Spleen (tissue), 7 donors: ENCODE results near the gene HOMEZ.

Experiments used
- POLR2A ChIP-seq, 3 donors: fragments of 450-650 bp; IDR thresholded peaks; one replicate each; pipeline ENCODE4 v1.5.1; 2017; ENCODE audit warnings: antibody characterized with exemption in 3 of 3, mild to moderate bottlenecking in 1 of 3
- TF ChIP-seq, protein P1 (sequence below), 11 experiments: fragments of 200-600 bp in 7 of 11; fragments of 450-650 bp in 4 of 11; sonication (generic) in 4 of 11; IDR thresholded peaks in 8 of 11; conservative IDR thresholded peaks in 3 of 11; 1 replicate in 7 of 11; 2 replicates in 4 of 11; pipeline versions ENCODE4 v1.4.0 to v1.8.0; 2016 to 2021; ENCODE audit warnings: antibody characterized with exemption in 11 of 11, inconsistent platforms in 4 of 11, mild to moderate bottlenecking in 1 of 11
- donor health status: DM: no; HTN: no; CAD: no; lungs with moderate emphysema.
- donor health status: DM: no; HTN: no; CAD: no.
- donor health status: DM: no; HTN: no; CAD: no.

DNA sequence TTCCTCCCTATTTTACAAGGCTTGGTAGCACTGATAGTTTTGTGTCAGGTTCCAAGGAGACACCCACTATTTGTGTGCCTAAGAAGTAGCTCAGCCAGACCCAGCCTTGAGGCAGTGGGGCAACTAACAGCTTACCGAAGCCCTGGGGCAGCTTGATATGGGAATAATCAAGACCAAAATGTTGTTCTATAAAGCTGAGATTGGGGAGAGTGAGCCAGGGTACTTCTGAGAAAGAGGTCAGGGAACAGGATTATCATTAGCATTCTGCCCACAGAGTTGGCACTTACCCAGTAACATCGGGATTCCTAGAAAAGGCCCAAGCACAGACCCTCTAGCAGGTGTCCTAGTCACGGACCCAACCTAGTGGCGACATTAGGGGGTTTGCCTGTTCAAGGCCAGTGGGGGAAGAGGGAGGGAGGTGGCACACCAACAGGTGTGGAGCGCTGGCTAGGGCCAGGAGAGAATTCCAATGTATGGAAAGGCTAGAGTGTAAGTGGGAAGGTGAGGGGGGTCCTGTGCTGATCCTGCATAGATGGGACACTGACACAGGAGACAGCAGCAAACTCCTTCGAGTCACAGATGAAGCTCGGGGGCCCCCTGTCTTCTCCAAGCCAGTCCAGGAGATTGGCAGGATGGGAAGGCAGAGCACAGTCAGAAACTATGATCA, 11.8 kb upstream of the HOMEZ start:
- TF ChIP-seq, protein P1, sequence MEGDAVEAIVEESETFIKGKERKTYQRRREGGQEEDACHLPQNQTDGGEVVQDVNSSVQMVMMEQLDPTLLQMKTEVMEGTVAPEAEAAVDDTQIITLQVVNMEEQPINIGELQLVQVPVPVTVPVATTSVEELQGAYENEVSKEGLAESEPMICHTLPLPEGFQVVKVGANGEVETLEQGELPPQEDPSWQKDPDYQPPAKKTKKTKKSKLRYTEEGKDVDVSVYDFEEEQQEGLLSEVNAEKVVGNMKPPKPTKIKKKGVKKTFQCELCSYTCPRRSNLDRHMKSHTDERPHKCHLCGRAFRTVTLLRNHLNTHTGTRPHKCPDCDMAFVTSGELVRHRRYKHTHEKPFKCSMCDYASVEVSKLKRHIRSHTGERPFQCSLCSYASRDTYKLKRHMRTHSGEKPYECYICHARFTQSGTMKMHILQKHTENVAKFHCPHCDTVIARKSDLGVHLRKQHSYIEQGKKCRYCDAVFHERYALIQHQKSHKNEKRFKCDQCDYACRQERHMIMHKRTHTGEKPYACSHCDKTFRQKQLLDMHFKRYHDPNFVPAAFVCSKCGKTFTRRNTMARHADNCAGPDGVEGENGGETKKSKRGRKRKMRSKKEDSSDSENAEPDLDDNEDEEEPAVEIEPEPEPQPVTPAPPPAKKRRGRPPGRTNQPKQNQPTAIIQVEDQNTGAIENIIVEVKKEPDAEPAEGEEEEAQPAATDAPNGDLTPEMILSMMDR (IDR thresholded peaks at IDR 0.05 in 8 of 11, conservative IDR thresholded peaks at IDR 0.05 in 3 of 11): no peak
- TF ChIP-seq POLR2A (IDR thresholded peaks at IDR 0.05): no peak
